DOHH2 (cell line): Measurements from ENCODE around the gene MSL3.

Experiments
- H3F3A ChIP-seq: fragments of 200-600 bp; sonication (generic), shearing (Covaris generic); 2 replicates; pipeline ENCODE4 v1.6.0; 2016; ENCODE audit warnings: antibody characterized with exemption, mild to moderate bottlenecking; ENCODE audit not compliant: control insufficient read depth, insufficient read depth
- H3K27ac ChIP-seq: fragments of 200-600 bp; sonication (generic); 2 replicates; pipeline ENCODE4 v1.5.1; 2014; ENCODE audit warnings: low read depth, mild to moderate bottlenecking, low read length, moderate library complexity
- H3K27me3 ChIP-seq: fragments of 200-600 bp; sonication (generic); 2 replicates; pipeline ENCODE4 v1.6.1; 2014; ENCODE audit warnings: mild to moderate bottlenecking, low read length, mixed read lengths; ENCODE audit not compliant: control insufficient read depth
- H3K36me3 ChIP-seq: fragments of 200-600 bp; sonication (generic); 2 replicates; pipeline ENCODE4 v1.6.1; 2014; ENCODE audit warnings: mild to moderate bottlenecking, low read length, moderate library complexity, mixed read lengths; ENCODE audit not compliant: control insufficient read depth
- H3K4me1 ChIP-seq: fragments of 200-600 bp; sonication (generic); 2 replicates; pipeline ENCODE4 v1.6.1; 2014; ENCODE audit warnings: mild to moderate bottlenecking, low read length, mixed read lengths; ENCODE audit not compliant: control insufficient read depth
- H3K4me2 ChIP-seq: fragments of 200-600 bp; sonication (generic); 2 replicates; pipeline ENCODE4 v1.6.0; 2014; ENCODE audit warnings: mild to moderate bottlenecking, low read length, moderate library complexity
- H3K4me3 ChIP-seq: fragments of 200-600 bp; sonication (generic); 2 replicates; pipeline ENCODE4 v1.5.1; 2014; ENCODE audit warnings: mild to moderate bottlenecking, low read length, mixed read lengths
- H3K79me2 ChIP-seq: fragments of 200-600 bp; sonication (generic); 2 replicates; pipeline ENCODE4 v1.6.1; 2014; ENCODE audit warnings: mild to moderate bottlenecking, low read length, mixed read lengths; ENCODE audit not compliant: control insufficient read depth
- H3K9me2 ChIP-seq: fragments of 200-600 bp; sonication (generic); replicated peaks from 2 replicates; pipeline ENCODE4 v1.6.1; 2014; ENCODE audit warnings: mild to moderate bottlenecking, low read length, mixed read lengths; ENCODE audit not compliant: control insufficient read depth
- H3K9me3 ChIP-seq: fragments of 200-600 bp; sonication (generic); 2 replicates; pipeline ENCODE4 v1.6.1; 2014; ENCODE audit warnings: antibody characterized with exemption, low read length, mixed read lengths; ENCODE audit not compliant: control insufficient read depth, insufficient read depth
- H4K20me1 ChIP-seq: fragments of 200-600 bp; sonication (generic); 2 replicates; pipeline ENCODE4 v1.6.0; 2014; ENCODE audit warnings: low read depth, mild to moderate bottlenecking, antibody characterized with exemption, low read length, moderate library complexity; ENCODE audit not compliant: control insufficient read depth, insufficient read depth
- EZH2phosphoT487 ChIP-seq: fragments of 200-600 bp; sonication (generic); IDR thresholded peaks from 2 replicates; pipeline ENCODE4 v1.6.1; 2017; ENCODE audit warnings: borderline replicate concordance, mild to moderate bottlenecking, antibody characterized with exemption, low read length, moderate library complexity, mixed read lengths
- TF ChIP-seq, protein P1 (sequence below): fragments of 200-600 bp; sonication (generic); IDR thresholded peaks from one replicate; pipeline ENCODE4 v1.5.1; 2014; ENCODE audit warnings: antibody characterized with exemption, mild to moderate bottlenecking, low read depth, low read length; ENCODE audit not compliant: poor library complexity, severe bottlenecking

MSL3 gene

GRCh38 chrX:11765449-11765848 is 7.4 kb downstream of the MSL3 start:
- H3K27me3 ChIP-seq: no peaks in the 10 kb centered on the region
- H3K27ac ChIP-seq: no peak overlapping the region
- no peak overlapping the region for H3K4me3 ChIP-seq
- peaks cover 8% of the 10 kb centered on the region for H3K79me2 ChIP-seq
- H3K9me3 ChIP-seq: no peaks in the 10 kb centered on the region
- no peaks in the 10 kb centered on the region for H4K20me1 ChIP-seq
- H3K4me1 ChIP-seq: peaks cover 7% of the 10 kb centered on the region
- H3F3A ChIP-seq: no peaks in the 10 kb centered on the region
- H3K36me3 ChIP-seq: peaks cover 66% of the 10 kb centered on the region
- no peaks in the 10 kb centered on the region for H3K9me2 ChIP-seq
- no peak for TF ChIP-seq EZH2phosphoT487
- TF ChIP-seq, protein P1, sequence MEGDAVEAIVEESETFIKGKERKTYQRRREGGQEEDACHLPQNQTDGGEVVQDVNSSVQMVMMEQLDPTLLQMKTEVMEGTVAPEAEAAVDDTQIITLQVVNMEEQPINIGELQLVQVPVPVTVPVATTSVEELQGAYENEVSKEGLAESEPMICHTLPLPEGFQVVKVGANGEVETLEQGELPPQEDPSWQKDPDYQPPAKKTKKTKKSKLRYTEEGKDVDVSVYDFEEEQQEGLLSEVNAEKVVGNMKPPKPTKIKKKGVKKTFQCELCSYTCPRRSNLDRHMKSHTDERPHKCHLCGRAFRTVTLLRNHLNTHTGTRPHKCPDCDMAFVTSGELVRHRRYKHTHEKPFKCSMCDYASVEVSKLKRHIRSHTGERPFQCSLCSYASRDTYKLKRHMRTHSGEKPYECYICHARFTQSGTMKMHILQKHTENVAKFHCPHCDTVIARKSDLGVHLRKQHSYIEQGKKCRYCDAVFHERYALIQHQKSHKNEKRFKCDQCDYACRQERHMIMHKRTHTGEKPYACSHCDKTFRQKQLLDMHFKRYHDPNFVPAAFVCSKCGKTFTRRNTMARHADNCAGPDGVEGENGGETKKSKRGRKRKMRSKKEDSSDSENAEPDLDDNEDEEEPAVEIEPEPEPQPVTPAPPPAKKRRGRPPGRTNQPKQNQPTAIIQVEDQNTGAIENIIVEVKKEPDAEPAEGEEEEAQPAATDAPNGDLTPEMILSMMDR: no peak
- H3K4me2 ChIP-seq: no peak overlapping the region

DNA sequence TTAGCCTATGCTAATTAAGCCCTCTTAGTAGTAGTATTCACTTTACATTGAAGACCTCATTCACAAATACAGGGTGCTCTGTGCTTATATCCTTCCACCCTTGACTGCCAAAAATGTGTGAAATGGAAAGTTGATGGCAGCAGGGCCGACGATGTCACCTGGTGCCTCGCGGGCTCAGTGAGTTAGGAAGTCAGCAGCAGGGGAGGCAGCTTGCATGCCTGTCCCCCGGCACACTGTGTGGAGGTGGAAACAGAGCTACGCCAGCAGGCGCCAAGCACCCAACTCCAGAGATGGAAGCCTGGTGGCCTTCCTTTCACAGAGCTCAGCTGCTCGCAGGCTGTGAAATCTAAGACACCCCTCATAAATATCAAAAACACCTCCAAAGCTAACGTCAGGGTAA is 8.4 kb downstream of the MSL3 start:
- no peaks in the 10 kb centered on the region for H4K20me1 ChIP-seq
- no peaks in the 10 kb centered on the region for H3K27me3 ChIP-seq
- no peak overlapping the region for H3K27ac ChIP-seq
- H3K4me2 ChIP-seq: no peak overlapping the region
- H3K4me3 ChIP-seq: no peak overlapping the region
- no peaks in the 10 kb centered on the region for H3K4me1 ChIP-seq
- H3K79me2 ChIP-seq: no peaks in the 10 kb centered on the region
- peaks cover 63% of the 10 kb centered on the region for H3K36me3 ChIP-seq
- TF ChIP-seq, protein P1: no peak
- no peak for TF ChIP-seq EZH2phosphoT487
- H3K9me2 ChIP-seq: no peaks in the 10 kb centered on the region
- no peaks in the 10 kb centered on the region for H3F3A ChIP-seq
- no peaks in the 10 kb centered on the region for H3K9me3 ChIP-seq

DNA sequence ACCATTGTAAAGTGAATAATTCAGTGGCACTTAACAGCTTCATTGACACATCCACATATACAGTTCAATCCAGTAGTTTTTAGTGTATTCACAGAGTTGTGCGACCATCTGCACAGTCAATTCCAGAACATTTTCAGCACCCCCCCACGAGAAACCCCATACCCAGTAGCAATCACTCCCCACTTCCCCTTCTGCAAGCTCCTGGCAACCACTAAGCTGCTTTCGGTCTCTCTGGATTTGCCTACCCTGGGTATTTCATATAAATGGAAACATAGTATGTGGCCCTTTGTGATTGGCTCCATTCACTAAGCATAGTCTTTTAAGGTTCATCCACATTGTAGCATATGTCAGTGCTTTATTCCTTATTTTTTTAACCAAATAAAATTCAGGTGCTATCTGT is 10.0 kb downstream of the MSL3 start:
- no peak overlapping the region for H3K4me3 ChIP-seq
- H3F3A ChIP-seq: no peaks in the 10 kb centered on the region
- H3K27ac ChIP-seq: no peak overlapping the region
- no peak for TF ChIP-seq EZH2phosphoT487
- TF ChIP-seq, protein P1: no peak
- no peak overlapping the region for H3K4me2 ChIP-seq
- H3K79me2 ChIP-seq: no peaks in the 10 kb centered on the region
- H3K27me3 ChIP-seq: no peaks in the 10 kb centered on the region
- H3K9me3 ChIP-seq: no peaks in the 10 kb centered on the region
- H3K36me3 ChIP-seq: peaks cover 50% of the 10 kb centered on the region
- H4K20me1 ChIP-seq: no peaks in the 10 kb centered on the region
- no peaks in the 10 kb centered on the region for H3K4me1 ChIP-seq
- no peaks in the 10 kb centered on the region for H3K9me2 ChIP-seq

- Histone ChIP-seq H3K4me1 (no peaks in the 10 kb centered on the region), H3K9me3 (no peaks in the 10 kb centered on the region), H4K20me1 (no peaks in the 10 kb centered on the region), H3K36me3 (peaks cover 33% of the 10 kb centered on the region), H3K4me3 (no peak overlapping the region), H3K9me2 (no peaks in the 10 kb centered on the region), H3K79me2 (no peaks in the 10 kb centered on the region), H3F3A (no peaks in the 10 kb centered on the region), H3K4me2 (no peak overlapping the region), H3K27me3 (no peaks in the 10 kb centered on the region), H3K27ac (no peak overlapping the region)
- no peak for TF ChIP-seq EZH2phosphoT487
- TF ChIP-seq, protein P1: peak; percentile 75
Measured at GRCh38 chrX:11770320-11770719, 12.3 kb downstream of the MSL3 start.
